PFSK-1 (cell line): Measurements from ENCODE around the gene LHX3.

Experiments used
- POLR2AphosphoS5 ChIP-seq: IDR thresholded peaks from 2 replicates; pipeline ENCODE4 v1.6.1; 2012; ENCODE audit warnings: low read depth, mild to moderate bottlenecking, control low read depth, low read length, moderate library complexity
- SIN3A ChIP-seq: IDR thresholded peaks from 2 replicates; pipeline ENCODE4 v1.6.1; 2012; ENCODE audit warnings: mild to moderate bottlenecking, low read length, moderate library complexity, borderline replicate concordance; ENCODE audit not compliant: insufficient read depth
- TAF1 ChIP-seq: IDR thresholded peaks from 2 replicates; pipeline ENCODE4 v1.6.1; 2012; ENCODE audit warnings: low read length, control low read depth, borderline replicate concordance; ENCODE audit not compliant: insufficient read depth

DNA sequence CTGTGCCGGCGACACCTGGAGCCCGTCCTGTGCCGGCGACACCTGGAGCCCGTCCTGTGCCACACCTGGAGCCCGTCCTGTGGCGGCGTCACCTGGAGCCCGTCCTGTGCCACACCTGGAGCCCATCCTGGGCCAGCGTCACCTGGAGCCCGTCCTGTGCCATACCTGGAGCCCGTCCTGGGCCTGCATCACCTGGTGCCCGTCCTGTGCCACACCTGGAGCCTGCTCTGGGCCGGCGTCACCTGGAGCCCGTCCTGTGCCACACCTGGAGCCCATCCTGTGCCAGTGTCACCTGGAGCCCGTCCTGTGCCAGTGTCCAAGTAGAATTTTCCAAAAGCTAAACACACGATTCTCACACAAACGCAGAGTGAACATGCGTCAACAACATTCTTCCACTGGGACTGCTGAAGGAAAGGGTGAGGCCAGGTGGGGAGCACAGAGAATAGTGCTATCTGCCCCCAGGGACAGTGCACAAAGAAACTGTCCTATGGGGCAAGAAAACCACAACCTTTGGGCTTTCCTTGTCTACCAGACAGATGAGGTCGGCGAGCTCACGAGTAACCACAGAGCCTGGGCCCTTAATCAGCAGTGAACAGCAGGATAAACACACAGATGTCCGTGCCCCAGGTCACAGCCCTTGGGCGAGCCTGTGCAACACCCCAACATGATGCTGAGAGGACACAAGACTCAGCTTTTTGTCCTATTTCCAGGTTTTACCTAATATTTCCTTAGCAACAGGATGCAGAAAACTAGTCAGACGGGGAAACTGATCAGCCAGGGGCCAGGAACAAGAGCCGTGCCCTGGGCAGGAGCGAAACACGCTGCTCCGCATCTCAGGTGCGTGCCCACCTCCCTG is 32.8 kb upstream of the LHX3 start:
- TF ChIP-seq TAF1 (no peak), POLR2AphosphoS5 (no peak), SIN3A (no peak)
